Nephron progenitor cell (in vitro differentiated cells): ENCODE data around the gene FCN2.

Experiments
- DNase-seq: peaks from one replicate; pipeline ENCODE4 v3.0.0; 2021
- H3K27ac Mint-ChIP-seq: 2 replicates; pipeline ENCODE4 v1.8.0; 2021; ENCODE audit warnings: mild to moderate bottlenecking, moderate library complexity, mixed read lengths
- H3K27me3 Mint-ChIP-seq: 2 replicates; pipeline ENCODE4 v1.8.0; 2021; ENCODE audit warnings: mild to moderate bottlenecking, low read depth, mixed read lengths; ENCODE audit not compliant: poor library complexity
- H3K36me3 Mint-ChIP-seq: 2 replicates; pipeline ENCODE4 v1.8.0; 2021; ENCODE audit warnings: low read depth, mixed read lengths
- H3K4me1 Mint-ChIP-seq: 2 replicates; pipeline ENCODE4 v1.8.0; 2021; ENCODE audit warnings: mixed read lengths
- H3K4me3 Mint-ChIP-seq: 2 replicates; pipeline ENCODE4 v1.8.0; 2021; ENCODE audit warnings: mild to moderate bottlenecking, moderate library complexity, mixed read lengths
- H3K9me3 Mint-ChIP-seq: 2 replicates; pipeline ENCODE4 v1.8.0; 2021; ENCODE audit warnings: mild to moderate bottlenecking, moderate library complexity, mixed read lengths
- TF ChIP-seq, protein P1 (sequence below): fragments of 200-600 bp; sonication (generic); IDR thresholded peaks from 2 replicates; pipeline ENCODE4 v1.5.0; 2021; ENCODE audit warnings: antibody characterized with exemption

FCN2 gene

DNA sequence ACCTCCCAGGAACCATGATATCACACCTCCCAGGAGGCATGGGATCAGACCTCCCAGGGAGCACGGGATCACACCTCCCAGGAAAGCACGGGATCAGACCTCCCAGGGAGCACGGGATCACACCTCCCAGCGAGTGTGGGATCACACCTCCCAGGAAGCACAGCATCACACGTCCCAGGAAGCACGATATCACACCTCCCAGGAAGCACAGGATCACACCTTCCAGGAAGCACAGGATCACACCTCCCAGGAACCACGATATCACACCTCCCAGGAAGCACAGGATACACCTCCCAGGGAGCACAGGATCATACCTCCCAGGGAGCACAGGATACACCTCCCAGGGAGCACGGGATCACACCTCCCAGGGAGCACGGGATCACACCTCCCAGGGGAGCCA lies 30.0 kb upstream of the FCN2 start:
- TF ChIP-seq, protein P1, sequence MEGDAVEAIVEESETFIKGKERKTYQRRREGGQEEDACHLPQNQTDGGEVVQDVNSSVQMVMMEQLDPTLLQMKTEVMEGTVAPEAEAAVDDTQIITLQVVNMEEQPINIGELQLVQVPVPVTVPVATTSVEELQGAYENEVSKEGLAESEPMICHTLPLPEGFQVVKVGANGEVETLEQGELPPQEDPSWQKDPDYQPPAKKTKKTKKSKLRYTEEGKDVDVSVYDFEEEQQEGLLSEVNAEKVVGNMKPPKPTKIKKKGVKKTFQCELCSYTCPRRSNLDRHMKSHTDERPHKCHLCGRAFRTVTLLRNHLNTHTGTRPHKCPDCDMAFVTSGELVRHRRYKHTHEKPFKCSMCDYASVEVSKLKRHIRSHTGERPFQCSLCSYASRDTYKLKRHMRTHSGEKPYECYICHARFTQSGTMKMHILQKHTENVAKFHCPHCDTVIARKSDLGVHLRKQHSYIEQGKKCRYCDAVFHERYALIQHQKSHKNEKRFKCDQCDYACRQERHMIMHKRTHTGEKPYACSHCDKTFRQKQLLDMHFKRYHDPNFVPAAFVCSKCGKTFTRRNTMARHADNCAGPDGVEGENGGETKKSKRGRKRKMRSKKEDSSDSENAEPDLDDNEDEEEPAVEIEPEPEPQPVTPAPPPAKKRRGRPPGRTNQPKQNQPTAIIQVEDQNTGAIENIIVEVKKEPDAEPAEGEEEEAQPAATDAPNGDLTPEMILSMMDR, result no peak
- no peaks in the 10 kb centered on the region for H3K36me3 Mint-ChIP-seq
- no peak overlapping the region for H3K27ac Mint-ChIP-seq
- no peak overlapping the region for H3K4me3 Mint-ChIP-seq
- H3K9me3 Mint-ChIP-seq, result no peaks in the 10 kb centered on the region
- H3K27me3 Mint-ChIP-seq, result peaks cover 4% of the 10 kb centered on the region
- no peaks in the 10 kb centered on the region for H3K4me1 Mint-ChIP-seq
- DNase-seq, result no peak

DNA sequence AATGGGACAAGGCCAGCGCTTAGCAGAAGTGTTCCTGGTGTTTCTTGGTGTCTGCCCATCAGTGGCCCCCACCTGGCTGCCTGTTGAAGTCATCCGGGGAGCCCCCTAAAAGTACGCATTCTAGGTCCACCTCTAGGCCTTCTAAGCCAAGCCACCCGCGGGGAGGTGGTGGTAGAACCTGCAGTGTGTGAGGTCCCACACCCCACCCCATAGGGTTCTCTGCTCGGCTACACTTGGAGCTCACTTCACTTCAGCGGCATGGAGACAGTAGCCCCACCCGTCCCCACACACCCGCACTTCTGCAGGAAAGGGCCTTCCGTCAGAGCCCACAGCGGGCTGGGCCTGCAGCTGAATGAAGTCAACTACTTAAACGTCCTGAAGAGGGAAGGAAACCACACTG lies 29.6 kb upstream of the FCN2 start:
- DNase-seq, result no peak
- H3K36me3 Mint-ChIP-seq, result no peaks in the 10 kb centered on the region

DNA sequence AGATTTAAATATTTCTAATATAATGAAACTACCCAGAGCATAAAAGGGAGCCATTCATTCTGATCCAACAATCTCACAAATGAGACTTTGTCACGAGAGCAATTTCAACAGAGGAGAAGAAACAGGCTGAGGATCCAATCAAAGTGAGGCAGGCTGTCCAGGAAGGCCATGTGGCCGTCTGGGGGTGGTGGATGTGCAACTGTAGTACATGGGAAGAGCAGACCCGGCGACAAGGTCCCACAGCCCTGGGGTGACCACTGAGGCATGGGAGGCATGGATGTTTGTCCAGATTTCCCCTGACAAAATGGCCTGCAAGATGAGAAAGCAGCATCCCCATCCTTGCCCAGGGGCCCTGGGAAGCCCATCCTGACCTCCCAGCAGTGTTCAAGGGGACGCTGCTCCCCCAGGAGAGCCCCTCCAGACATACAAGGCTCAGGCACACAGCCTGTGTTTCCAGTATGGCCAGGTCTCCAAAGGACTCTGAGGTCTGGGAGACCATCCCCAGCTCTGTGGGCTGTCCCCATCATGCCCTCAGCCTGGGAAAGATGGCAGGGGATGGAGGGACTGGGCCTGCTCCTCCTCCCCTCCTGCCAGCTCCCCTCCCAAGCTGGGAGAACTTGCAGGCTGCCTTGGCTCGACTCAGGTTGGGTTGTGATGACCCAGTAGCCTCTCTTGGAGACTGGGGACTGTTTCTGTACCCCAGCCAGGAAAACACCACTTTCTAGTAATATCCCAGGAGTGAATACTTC lies 27.5 kb upstream of the FCN2 start:
- no peak for DNase-seq
- Mint-ChIP-seq H3K36me3 (no peaks in the 10 kb centered on the region), H3K9me3 (peaks cover 7% of the 10 kb centered on the region), H3K27me3 (peaks cover 16% of the 10 kb centered on the region), H3K4me3 (no peak overlapping the region), H3K4me1 (no peaks in the 10 kb centered on the region), H3K27ac (no peak overlapping the region)
- TF ChIP-seq, protein P1, result no peak

More for the DNA sequence above, 29.6 kb upstream of the FCN2 start:
- Mint-ChIP-seq H3K4me1 (no peaks in the 10 kb centered on the region), H3K9me3 (no peaks in the 10 kb centered on the region), H3K27me3 (peaks cover 7% of the 10 kb centered on the region), H3K4me3 (no peak overlapping the region), H3K27ac (no peak overlapping the region)
- TF ChIP-seq, protein P1, result no peak

DNA sequence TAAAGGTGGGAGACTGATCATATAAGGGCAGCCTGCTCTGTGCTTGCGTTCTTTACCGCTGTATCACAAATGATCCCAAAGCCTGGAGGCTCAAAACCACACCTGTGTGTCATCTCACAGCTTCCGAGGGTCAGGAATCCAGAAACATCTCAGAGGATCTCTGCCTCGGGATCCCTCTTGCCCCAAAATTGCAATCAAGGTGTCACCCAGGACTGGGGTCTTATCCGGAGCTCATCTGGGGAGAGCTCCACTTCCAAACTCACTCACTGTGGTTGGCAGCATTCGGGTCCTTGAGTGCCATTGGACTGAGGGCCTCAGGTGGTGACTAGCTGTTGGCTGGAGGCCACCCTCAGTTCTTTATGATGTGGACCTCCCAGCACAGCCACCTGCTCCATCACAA lies 26.7 kb upstream of the FCN2 start:
- H3K27ac Mint-ChIP-seq, result no peak overlapping the region
- H3K27me3 Mint-ChIP-seq, result peaks cover 24% of the 10 kb centered on the region
- no peak overlapping the region for H3K4me3 Mint-ChIP-seq
- peaks cover 7% of the 10 kb centered on the region for H3K9me3 Mint-ChIP-seq
- DNase-seq, result no peak
- TF ChIP-seq, protein P1, result no peak
- no peaks in the 10 kb centered on the region for H3K4me1 Mint-ChIP-seq
- no peaks in the 10 kb centered on the region for H3K36me3 Mint-ChIP-seq

DNA sequence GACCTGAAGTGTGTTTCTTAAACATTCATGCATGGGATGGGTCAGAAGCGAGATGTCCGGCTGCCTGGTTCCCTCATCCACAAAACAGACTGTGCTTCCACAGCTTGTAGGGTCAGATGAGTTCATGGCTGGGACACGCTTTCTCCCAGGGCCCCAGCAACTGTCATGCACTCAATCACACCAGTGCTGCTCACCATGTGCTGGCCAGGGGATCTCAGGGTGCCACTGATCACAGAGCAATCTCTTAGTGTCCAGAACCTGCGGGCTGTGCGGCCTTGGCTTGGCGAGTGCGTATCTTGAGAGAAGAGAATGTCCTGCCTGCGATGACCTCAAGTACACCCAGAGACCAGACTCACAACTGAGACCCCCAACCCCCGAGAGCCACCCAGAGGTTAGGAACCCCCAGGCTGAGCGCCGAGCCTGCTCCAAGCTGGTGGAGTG lies 26.0 kb upstream of the FCN2 start:
- no peak overlapping the region for H3K27ac Mint-ChIP-seq
- H3K9me3 Mint-ChIP-seq, result peaks cover 7% of the 10 kb centered on the region
- H3K4me1 Mint-ChIP-seq, result no peaks in the 10 kb centered on the region
- TF ChIP-seq, protein P1, result no peak
- peaks cover 27% of the 10 kb centered on the region for H3K27me3 Mint-ChIP-seq
- no peak for DNase-seq
- no peak overlapping the region for H3K4me3 Mint-ChIP-seq
- no peaks in the 10 kb centered on the region for H3K36me3 Mint-ChIP-seq
